Fibroblast of skin of right quadriceps (primary cell): ENCODE results near the gene PUM1.

ENCODE experiments used
- DNase-seq: peaks from one replicate; pipeline ENCODE4 v3.0.0-alpha.2; 2013

PUM1 gene

DNA sequence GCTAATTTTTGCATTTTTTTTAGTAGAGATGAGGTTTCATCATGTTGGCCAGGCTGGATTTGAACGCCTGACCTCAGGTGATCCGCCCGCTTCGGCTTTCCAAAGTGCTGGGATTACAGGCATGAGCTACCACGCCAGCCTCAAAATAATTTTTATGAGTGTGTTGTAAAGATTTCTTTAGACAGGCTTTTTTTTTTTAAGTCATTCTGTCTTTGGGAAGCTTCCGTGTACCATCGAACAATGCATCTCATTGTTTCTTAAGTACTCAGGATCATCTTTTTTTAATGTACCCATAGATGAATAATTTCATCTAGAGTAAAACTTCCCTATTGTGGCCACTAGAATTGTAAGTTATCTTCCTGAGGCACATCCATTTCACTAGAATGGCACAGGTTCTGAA is 137.3 kb downstream of the PUM1 start:
- DNase-seq, result no peak

DNA sequence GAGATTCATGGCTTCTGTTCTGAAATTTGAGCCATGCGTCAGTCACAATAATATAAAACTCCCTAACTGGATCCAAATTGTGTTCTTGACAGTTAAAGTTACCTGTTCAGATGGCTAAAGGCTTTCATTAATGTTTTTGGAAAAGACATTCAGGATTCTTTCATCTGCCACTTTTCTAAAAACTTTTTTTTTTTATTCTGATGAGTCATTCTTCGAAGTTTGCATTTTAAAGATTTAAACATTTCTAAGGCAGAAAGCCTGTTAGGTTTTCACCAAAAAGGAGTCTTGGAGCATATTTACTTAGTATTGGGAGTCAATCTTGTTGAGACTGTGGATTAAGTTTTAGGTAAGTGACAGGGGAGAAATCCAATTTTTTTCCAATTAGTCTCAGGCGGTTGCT is 138.1 kb downstream of the PUM1 start:
- DNase-seq, result no peak

DNA sequence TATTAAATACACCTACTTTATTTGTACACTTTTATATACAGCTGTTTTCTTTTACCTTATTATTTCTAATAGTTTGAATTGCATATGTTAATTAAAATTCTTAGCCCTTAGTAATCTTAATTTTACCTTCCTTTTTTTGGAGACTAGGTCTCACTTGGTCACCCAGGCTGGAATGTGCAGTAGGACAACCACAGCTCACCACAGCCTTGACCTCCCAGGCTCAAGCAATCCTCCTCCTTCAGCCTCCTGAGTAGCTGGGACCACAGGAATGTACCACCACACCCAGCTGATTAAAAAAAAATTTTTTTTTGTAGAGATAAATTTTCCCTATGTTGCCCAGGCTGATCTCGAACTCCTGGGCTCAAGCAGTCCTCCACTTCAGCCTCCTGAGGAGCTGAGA is 141.9 kb downstream of the PUM1 start:
- peak; percentile 44 for DNase-seq

DNA sequence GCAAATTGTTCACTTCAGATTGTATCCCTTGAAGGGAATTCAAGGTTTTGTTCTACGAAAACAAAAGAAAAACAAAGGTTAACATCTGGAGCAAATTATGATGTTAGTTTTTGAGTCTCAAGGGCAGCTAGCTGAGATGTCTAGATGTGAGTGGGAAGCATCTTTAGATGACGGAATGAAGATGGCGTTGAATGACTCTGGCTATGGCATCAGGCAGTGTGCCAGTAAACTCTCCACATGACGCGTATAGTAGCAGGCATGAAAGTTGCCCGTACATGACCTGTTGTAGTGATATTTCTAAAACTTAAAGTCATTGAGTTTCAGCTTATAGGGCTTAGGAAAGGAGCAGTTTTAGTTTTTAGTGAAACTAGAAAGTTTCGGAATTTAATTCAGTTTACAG is 144.7 kb downstream of the PUM1 start:
- no peak for DNase-seq

DNA sequence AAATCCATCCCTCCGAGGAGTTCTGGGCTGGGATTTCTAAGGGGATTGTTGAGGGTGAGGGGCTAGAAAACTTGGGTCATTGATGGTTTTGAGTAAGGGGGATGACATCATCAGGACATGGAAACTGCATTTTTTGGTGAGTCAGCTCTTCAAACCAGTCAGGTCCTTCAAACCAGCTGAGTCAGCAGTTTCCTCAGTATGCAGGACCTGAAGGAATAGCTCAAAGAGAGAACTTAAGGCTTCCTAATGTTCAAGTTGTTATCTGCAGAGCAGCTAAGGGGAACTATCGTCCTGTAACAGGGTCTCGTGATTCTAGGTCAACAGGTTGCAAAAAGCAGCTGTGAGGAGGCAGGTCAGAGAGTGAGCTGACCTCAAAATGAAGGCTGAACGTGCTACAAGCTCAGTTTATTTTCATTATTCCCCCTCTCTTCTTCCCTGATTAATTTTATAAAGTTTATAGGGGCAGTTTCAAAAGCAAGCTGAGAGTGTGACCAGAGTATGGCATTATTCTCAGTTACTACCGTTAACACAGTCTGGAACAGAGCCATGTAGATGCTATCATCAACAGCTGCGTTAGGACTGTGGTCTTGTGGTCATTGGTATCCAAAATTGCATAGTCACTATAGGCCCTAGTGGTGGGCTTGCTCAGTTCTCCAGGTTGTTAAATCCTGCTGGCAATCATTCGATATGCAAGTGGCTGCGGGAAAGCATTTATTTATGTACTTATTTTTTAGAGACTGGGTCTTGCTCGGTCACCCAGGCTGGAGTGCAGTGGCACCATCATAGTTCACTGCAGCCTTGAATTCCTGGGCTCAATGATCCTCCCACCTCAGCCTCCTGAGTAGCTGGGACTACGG is 146.3 kb downstream of the PUM1 start:
- peak; percentile 79 for DNase-seq

DNA sequence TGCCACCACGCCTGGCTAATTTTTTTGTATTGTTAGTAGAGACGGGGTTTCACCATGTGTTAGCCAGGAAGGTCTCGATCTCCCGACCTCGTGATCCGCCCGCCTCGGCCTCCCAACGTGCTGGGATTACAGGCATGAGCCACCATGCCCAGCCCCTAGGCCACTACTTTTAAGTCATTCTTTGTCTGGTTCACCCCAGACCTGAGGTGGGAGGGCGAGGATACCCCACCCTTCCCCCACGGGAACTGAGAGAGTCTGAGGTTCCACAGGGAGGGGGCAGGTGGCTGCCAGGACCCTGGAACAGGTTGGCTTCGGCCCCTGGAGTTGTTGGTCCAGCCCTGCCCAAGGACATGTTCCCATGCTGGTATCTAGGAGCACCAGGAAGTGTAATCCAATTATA is 149.2 kb downstream of the PUM1 start:
- no peak for DNase-seq

DNA sequence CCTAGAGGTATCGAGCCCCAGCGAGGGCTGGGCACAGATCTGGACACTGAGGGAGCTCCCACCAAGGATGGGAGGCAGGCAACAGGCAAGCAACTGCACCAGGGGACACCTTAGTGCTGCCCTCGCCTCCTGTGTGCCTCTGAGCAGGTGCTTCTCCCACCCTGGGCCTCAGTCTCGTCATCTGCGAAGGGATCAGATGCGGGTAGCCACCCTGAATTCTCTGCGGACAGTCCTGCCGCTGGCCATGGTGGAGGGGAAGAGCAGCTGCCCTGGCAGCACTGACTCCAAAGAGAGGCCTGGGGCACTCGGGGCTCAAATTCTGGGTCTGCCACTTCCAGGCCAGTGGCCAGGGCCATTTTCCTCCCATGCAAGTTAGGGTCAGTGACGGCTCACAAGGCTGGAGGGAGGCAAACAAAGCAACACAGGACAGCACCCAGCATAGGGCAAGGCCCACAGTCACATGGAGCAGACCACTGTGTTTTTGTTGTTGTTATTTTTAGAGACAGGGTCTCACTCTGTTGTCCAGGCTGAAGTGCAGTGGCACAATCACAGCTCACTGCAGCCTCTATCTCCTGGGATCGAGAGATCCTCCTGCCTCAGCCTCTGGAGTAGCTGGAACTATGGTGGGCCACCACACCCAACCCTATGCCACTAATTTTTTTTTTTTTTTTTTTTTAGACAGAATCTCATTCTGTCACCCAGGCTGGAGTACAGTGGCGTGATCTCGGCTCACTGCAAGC is 149.9 kb downstream of the PUM1 start:
- no peak for DNase-seq

DNA sequence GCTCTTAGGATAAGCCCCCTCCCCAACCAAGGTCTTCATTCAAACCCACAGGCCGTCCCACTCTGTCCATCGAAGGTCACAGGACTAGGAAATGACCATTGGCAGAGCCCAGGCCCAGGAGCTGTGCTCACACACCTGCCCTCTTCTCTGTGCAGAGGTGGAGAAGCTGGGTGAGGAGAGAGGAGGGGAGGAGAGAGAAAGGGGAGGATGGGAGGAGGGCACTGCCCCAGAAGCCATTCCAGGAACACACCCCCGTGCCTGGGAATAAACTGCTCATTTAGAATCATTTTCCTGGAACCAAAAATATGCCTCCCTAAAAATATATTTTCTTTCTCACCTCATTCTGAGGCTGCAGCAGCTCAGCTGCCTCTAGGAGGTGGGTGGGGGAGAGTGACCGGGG is 150.6 kb downstream of the PUM1 start:
- DNase-seq, result no peak

DNA sequence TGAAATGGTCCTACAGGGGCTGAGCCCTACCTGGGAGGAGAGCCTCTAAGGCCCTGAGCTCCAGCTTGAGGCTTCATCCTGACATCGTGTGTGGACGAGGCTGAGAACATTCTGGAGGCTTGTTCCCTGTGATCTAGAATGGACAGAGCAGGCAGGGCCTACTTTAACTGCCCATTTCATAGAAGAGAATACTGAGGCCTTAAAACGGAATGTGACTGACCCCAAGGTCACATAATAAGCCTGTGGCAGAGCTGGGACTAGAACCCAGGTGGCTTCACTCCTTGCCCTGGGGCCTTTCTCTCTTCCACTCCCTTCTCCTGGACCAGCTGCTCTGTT is 151.0 kb downstream of the PUM1 start:
- DNase-seq, result no peak

DNA sequence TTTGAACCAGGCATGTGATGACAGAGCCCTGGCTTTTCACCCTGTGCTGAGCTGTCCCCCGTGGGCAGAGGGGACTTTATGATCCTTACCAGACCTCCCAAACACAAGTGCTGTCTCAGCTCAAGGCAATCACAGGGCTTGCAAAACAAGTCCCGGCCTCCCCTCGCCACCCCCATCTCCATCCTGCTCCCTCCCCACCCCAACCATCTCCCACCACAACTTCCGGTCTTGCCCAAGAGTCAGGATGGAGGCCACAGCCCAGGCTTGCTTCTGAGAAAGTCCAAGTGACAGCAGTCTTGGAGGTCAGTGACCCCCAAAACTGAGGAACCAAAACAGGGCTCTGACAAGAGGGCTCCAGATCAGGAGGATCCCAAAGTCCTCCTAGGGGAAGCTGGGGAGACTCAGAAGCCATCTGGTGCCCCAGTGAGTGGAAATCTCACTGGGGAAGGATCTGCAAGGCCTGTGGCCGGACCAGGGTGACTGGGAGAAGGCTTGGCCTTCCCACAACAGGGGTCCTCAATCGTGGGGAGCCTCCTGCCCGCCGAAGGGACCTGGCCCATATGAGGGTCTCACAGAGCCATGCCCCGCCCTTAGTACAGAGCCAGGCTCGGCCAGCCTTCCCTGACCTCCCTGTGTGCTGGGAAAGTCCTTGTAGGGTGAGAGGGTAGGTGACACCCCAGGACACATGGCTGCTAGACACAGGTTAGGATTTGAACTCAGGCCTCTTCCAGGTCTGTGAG is 152.4 kb downstream of the PUM1 start:
- DNase-seq, result no peak

DNA sequence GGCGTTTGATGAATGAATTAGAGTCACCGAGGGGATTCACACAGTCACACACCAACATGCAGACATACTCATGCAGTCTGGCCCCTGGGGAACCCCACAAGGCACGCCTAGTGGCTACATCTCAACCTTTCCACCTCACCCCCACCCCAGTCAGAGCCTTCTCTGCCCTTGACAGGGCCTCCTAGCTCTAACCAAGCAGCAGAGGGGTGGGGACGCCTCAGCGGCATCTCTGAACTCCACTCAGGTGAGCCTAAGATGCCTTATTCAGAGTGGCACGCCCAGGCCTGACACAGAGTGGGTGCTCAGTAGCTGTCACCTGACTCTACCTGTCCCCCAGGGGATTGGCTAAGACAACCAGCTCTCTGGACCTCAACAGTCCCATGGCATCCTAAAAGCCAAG is 153.3 kb downstream of the PUM1 start:
- no peak for DNase-seq

DNA sequence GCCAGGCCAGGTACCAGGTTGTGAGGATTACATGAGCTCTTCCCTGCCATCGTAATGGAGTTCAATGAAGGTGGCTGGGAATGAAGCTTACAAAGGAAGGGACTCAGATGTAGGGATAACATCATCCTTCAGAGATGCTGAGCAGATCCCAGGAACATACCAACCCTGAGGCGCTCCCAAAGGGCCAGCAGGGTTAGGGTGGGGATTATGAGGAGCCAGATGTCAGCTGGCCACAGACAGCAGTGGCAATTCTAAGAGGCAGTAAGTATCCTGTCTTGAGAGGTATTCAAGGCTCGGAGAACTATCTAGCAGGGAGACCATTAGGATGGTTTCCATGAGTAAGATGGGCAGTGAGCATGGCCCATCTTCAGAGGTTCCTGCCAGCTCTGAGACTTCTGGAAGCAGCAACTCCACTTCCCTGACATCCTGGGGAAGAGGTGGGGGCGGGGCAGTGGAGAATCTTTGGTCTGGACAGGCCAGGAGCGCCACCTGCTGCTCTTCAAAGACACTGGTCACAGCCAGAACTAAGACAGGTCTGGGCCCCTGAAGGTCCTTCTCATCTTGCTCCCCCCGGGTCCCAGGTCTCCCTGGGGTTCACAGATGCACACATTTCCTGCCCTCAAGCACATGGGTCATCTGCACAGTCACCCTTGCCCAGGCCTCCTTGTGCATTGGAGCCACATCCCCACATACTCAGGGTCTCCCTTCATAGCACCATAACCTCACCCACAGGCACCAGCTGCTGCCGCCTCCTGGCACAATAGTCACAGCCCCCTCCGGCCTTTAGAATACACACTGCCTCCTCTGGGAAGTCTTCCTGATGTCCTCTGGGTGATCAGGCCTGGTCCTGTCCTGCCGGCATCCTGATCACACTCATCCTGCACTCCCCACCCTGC is 154.2 kb downstream of the PUM1 start:
- peak; percentile 82 for DNase-seq

DNA sequence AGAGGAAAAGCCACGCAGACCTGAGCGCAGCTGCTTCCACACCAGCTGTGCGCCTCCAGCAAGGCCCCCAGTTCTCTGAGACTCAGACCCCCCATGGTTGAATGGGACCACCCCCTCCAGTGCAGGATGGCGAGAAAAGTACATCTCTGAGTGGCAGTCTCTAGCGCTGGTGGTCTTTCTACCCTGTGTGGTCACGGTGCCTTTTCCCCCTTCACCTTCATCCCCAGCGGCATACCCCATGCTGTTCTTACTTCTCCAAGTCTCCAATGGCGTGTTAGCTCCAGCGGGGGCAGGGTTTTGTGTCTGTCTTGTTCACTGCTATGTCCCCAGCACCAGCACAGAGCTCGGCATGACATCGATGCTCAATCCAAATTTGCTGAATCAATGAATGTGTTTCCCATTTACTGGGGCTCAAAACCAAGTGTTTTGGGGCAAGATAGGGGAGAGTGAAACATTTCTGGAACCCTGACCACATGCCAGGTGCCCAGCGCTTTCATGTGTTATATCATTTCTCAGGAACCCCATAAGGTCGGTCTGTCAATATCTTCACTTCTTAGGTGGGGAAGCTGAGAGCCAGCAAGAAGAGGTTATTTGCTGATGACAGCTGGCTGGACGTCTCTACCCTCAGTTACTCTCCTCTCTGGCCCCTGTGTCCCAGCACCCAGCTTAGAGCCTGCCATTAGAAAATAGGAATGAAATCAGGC is 156.0 kb downstream of the PUM1 start:
- DNase-seq, result no peak

DNA sequence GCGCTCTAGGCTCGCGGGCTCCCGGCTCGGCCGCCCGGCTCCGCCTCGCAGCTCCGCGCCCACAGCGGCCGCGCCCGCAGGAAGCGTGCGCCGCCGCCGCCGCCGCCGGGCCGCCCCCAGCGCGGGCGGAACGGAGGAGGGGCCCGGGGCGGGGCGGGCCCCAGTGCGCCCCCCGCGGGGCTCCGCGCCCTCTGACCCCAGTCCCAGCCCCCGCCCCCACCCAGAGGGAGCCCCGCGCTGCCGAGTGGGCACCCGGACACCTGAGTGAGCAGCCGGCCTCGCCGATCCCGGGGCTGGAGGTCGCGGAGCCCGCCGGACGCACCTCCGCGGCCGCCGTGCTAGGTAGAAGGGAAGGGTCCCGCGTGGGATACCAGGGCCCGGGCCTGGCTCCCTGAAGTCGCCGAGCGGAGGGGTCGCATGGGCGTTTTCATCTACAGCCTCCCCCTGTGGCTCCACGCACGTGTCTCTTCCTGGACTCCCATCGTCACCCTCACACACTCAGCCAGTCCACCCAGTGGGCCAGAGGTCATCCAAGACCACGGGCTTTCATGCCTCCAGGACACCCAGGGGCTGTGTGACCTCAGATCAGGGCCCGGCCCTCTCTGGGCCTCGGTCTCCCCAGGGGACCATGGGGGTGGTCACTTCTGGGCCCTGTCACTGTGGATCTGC is 156.7 kb downstream of the PUM1 start, which contains the start of gene SDC3:
SDC3 (minus strand) TSS at position 63 of the 669 bp plus-strand sequence. CDS start 172 bp downstream, outside the sequence.
- peak; percentile 39 for DNase-seq

DNA sequence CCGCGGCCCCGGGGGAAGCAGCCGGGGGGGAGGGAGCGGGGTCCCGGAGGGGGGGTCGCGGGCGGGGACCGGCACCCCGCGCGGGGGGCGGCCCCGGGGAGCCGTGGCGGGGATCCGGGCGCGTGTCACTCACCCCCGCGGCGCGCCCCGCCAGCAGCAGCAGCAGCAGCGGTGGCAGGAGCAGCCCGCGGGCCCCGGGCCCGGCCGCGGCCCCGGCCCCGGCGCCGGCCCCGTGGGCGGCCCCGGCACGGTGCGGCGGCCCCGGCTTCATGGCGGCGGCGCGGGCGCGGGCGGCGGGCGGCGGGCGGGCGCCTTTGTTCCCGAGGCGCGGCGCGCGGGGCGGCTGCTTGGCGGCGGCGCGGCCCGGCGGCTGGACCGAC is 157.2 kb downstream of the PUM1 start:
- no peak for DNase-seq

DNA sequence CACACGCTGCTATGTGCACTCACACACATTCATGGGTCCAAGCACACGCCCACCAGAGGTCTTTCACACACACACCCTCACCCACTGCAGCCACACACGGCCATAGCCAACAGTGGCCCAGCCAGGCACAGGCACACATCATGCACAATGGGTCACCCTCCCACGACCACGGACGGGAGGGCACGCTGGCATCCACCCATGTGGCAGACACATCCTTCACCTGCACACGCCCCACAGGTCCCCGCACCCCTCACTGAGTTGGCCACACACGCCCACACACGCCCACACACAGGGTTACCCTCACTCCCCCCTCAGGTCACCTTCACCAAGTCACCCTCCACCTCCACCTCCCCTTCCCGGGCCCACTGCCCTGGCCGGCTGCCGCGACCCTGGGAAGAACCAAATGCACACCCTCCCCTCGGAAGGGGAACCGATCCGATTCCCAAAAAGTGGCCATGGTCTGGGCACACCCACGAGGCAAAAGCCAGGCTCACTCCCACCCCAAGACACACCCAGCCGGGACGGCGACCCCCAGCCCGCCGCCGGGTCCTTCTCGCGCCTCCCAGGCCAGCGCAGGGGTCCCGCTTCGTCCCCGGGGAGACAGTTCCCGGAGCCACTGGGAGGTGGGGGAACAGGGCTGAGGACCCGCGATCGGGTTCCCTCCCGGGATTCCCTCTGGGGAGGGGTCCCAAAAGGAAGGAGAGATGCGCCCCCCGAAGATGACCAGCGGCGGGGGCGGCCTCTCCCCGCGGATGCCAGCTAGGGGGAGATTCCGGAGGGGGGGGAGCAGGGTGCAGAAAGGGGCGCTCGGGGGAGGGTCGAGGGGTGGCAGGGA is 157.8 kb downstream of the PUM1 start:
- DNase-seq, result no peak

DNA sequence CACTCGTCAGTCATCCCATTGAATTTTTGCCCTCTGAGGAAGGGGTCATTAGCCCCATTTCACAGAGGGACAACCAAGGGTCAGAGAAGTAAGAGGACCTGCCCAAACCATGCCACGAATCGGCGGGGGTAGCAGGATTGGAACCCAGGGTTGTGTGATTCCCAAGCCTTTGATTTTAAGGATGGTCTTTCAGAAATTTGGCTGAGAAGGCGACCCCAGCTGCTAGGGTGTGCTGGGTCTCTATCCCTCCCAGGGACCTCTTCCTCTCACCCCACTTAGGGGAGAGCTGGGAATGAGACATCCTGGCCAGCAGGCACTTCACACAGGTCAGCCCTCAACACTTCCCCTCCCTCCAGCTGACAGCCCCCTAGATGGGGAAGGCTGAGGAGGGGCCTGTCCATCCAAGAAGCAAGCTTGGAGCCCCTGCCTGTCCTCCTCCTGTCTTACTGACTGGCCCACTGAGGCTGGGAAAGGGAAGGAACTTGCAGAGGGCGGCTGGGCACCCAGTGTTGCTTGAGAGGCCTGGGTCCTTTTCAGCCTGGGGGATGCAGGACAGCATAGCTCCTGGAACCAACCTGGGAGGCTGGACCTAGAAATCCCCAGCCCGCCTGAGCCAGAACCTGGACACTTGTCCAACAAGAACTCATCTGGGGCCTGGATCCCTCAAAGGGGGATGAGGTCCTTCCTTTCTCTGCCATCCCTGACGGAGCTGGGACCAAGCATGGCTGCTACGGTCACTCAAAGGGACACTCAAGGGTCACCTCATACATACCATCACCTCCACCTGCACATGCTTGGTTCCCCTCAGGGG is 158.7 kb downstream of the PUM1 start:
- no peak for DNase-seq

DNA sequence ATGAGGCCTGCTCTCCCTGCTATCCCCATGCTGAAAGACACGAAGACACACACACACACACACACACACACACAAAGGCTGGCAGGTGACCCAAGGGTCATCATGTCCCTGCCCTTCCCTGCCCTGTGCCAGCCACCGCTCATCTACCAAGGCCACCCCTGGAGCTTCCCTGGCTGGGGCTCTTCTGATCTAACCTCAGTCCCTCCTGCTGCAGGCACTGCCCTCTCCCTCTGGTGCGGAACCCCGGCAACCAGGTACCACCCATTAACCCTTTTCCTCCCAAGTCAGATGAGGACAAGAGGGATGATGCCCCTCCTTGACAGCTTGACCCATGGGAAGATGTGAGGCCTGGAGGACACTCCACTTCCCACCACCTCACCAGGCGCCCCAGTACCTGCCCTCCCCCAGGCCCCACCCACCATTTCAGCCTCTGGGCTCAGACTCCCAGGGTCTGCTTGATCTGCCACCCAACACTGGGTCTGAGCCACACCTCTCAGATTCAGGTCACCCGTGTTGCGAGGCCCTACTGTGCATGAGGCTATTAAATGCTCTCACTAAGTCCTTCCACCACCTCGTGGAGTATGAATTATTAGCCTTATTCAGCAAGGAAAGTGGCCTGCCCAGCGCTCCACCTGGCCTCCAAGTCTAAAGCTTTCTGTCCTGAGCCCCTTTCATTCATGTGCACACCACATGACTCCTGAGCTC is 159.4 kb downstream of the PUM1 start:
- no peak for DNase-seq

DNA sequence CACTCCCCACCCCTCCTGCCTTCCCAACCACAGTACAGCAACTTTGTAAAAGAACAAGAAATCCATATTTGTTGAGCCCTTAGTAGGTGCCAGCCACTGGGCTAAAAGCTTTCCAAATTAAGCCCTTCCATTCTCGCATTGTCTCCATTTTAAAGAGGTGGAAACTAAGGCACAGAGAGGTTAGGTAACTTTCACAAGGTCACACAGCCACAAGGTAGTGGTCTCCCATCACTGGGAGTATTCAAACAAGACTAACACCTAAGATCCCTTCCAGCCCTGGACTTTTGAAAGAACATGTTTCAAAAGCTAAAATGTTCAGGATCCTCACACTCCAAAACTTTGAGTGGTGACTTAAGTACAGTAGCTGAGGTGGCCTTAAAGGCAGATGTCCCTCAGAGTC is 160.1 kb downstream of the PUM1 start:
- no peak for DNase-seq
